Astrocyte of the spinal cord (primary cell): ENCODE results near the gene ALG1.
A peak's percentile ranks its signal among the peaks of the same experiment; 100 is the strongest.

Experiments
- DNase-seq: peaks from one replicate; pipeline ENCODE4 v3.0.0; 2011; ENCODE audit warnings: low read depth, low spot score
- H3K4me3 ChIP-seq: 2 replicates; pipeline ENCODE4 v1.5.1; 2011; ENCODE audit warnings: low read depth, mild to moderate bottlenecking, low read length, moderate library complexity
- in situ Hi-C: cut with HindIII; loops from 2 replicates; pipeline ENCODE4 v1.10.0; 2017; ENCODE audit warnings: low sequenced_read_pairs
- TF ChIP-seq, protein P1 (sequence below): IDR thresholded peaks from 2 replicates; pipeline ENCODE4 v1.5.1; 2012; ENCODE audit warnings: low read depth, mild to moderate bottlenecking, low read length, inconsistent platforms

Gene ALG1, protein sequence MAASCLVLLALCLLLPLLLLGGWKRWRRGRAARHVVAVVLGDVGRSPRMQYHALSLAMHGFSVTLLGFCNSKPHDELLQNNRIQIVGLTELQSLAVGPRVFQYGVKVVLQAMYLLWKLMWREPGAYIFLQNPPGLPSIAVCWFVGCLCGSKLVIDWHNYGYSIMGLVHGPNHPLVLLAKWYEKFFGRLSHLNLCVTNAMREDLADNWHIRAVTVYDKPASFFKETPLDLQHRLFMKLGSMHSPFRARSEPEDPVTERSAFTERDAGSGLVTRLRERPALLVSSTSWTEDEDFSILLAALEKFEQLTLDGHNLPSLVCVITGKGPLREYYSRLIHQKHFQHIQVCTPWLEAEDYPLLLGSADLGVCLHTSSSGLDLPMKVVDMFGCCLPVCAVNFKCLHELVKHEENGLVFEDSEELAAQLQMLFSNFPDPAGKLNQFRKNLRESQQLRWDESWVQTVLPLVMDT

DNA sequence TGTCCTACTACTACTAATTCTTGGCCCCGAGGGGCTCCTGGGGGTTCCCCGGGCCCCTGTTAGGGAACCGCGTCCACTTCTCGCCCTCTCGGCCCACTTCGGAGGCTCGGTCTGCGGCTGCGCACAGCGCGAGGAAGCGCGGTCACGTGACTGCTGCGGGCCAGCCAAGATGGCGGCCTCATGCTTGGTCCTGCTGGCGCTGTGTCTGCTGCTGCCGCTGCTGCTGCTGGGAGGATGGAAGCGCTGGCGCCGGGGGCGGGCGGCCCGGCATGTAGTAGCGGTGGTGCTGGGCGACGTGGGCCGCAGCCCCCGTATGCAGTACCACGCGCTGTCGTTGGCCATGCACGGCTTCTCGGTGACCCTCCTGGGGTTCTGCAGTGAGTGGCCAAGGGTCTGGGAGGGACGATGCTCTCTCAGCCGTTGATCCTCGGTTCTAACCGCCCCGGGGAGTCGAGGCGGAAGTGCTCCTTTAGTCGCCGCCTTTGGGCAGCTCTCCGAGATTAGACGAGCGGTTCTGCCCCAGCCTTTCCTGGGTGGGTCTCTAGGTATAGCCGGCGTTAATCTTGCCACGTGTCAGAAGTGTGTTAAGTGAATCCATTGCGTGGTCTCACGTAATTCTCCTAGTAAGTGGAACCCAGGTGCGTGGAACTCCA, at the start of gene ALG1:
Gene ALG1, plus strand, starts transcription at position 163 of the 653 bp plus-strand sequence. Its CDS starts 7 bp downstream, at position 170.
- in situ Hi-C loops = no loop called here
- peak within 1 kb of the TSS; percentile 66 for H3K4me3 ChIP-seq
- DNase-seq = peak; percentile 85
- TF ChIP-seq, protein P1, sequence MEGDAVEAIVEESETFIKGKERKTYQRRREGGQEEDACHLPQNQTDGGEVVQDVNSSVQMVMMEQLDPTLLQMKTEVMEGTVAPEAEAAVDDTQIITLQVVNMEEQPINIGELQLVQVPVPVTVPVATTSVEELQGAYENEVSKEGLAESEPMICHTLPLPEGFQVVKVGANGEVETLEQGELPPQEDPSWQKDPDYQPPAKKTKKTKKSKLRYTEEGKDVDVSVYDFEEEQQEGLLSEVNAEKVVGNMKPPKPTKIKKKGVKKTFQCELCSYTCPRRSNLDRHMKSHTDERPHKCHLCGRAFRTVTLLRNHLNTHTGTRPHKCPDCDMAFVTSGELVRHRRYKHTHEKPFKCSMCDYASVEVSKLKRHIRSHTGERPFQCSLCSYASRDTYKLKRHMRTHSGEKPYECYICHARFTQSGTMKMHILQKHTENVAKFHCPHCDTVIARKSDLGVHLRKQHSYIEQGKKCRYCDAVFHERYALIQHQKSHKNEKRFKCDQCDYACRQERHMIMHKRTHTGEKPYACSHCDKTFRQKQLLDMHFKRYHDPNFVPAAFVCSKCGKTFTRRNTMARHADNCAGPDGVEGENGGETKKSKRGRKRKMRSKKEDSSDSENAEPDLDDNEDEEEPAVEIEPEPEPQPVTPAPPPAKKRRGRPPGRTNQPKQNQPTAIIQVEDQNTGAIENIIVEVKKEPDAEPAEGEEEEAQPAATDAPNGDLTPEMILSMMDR = no peak

DNA sequence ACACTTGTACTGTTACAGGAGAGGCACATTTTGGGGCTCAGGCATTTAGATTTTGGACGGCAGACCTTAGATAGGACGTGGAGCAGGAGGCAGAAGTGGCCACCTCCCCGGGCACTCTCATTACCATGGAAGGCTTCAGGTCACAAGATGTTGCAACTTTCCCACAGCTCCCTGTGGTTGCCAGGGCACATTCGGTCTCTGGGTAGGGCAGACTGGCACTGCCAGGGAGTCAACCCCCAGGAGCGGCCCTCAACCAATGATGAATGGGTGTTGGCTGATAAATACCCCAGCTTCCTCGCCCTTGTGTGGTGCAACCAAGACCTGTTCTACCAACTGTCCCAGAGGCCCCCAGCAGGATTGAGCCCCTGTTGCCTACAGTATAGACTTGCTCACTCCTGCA, 49.1 kb upstream of the ALG1 start:
- H3K4me3 ChIP-seq = no peak overlapping the region
- no peak for DNase-seq
- TF ChIP-seq, protein P1 = no peak
- in situ Hi-C loops = no loop called here

DNA sequence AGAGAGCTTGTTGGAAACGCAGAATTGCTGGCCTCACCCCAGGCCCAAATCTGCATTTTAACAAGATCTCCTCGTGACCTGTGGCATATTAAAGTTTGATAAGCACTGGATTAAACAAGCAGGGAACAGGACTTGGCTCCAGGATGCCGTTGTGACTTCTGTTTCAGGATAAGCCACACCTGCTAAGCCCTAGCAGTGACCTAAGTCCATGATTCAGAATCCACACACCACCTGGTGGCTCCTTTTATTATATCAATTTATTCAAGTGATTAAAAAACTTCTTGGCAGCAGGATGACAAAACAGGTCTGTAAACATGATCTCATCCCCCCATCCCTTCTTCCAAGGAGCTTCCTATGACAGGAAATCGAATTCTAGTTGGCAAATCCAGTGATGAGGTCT, 47.0 kb upstream of the ALG1 start:
- peak; percentile 8 for DNase-seq
- H3K4me3 ChIP-seq = no peak overlapping the region
- in situ Hi-C loops = no loop called here
- TF ChIP-seq, protein P1 = no peak

DNA sequence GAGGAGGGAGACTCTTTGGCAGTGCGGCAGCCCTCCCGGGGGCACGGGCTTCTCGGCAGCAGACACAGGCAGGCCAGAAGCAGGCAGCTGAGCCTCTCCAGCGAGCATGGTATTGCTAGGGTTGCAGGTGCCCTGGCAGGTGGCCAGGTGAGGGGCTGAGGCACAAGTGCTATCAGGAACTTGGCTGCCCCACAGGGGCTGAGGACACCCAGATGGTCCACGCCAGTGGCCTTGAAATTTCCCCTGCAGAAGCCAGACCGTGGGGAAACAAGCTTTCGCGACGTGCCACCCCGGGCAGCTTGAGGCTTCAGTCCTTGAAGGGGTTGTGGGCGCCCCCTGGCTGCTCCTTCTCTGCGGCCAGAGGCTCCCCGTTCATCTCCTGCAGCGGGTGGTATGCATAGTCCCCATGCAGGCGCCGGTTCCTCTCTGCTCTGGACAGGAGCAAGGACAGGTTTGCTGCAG, 46.4 kb upstream of the ALG1 start:
- TF ChIP-seq, protein P1 = peak; percentile 58
- no peak overlapping the region for H3K4me3 ChIP-seq
- no peak for DNase-seq
- in situ Hi-C loops = no loop called here

DNA sequence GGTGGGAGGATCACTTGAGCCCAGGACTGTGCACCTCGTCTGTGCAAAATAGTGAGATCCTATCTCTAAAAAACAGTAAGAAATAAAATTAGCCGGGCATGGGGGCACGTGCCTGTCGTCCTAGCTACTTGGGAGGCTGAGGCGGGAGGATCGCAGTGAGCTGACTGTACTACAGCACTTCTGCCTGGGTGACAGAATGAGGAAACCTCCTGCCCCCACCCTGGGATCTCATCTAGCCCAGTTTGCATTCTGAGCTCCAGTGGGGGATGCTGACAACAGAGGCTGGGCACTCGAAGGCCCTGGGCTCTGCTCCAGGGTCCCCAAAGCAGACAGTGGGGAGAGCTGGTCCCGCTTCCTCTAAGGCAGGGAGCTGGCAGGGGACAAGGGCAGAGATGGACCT, 45.0 kb upstream of the ALG1 start:
- in situ Hi-C loops = no loop called here
- no peak for DNase-seq
- TF ChIP-seq, protein P1 = no peak
- H3K4me3 ChIP-seq = no peak overlapping the region

DNA sequence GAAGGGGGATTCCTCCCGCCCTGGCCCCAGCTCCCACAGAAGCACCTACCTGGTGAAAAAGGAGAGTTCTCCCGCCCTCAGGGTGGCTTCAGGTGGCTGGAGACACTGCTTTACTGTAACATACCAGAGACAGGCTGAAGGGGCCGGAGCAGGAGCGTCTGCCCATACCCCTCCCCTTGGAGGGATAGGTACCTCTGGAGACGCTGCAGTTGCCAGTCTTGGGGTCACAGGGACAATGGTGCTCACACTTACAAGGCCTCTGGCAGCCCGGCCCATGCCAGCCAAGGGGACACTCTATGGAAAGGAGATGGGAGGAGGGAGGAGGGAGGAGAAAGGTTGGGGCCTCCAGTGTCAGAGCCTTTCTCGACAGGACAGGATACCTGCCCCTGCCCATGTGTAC, 44.6 kb upstream of the ALG1 start:
- TF ChIP-seq, protein P1 = no peak
- DNase-seq = no peak
- H3K4me3 ChIP-seq = no peak overlapping the region
- in situ Hi-C loops = no loop called here
